H54 (cell line): ENCODE results near the gene PTPRE.

Experiments
- DNase-seq: peaks from one replicate; pipeline ENCODE4 v3.0.0; 2011; ENCODE audit warnings: low spot score, mixed read lengths; ENCODE audit not compliant: insufficient read length
- FAIRE-seq: peaks from 3 replicates; lab custom pipeline; 2011; peaks lifted over from hg19 to GRCh38; lab: Jason Lieb, UNC
- POLR2A ChIP-seq: IDR thresholded peaks from 2 replicates; pipeline ENCODE4 v1.6.1; 2011; ENCODE audit warnings: low read depth, mild to moderate bottlenecking, low read length

The PTPRE gene

GRCh38 chr10:127951861-127952574 is 45.1 kb downstream of the PTPRE start:
- no peak for TF ChIP-seq POLR2A
- DNase-seq (no peak), FAIRE-seq (no peak)

- DNase-seq (no peak), FAIRE-seq (no peak)
- no peak for TF ChIP-seq POLR2A
Observed at GRCh38 chr10:127952575-127952869, 45.6 kb downstream of the PTPRE start.

GRCh38 chr10:127952918-127953317 is 46.0 kb downstream of the PTPRE start:
- DNase-seq, result no peak
- no peak for FAIRE-seq
- TF ChIP-seq POLR2A, result no peak

GRCh38 chr10:127953876-127954275 is 47.0 kb downstream of the PTPRE start:
- FAIRE-seq (no peak), DNase-seq (no peak)
- TF ChIP-seq POLR2A, result no peak

- DNase-seq (no peak), FAIRE-seq (no peak)
- TF ChIP-seq POLR2A, result no peak
Observed at GRCh38 chr10:127959428-127959827, 52.5 kb downstream of the PTPRE start.

- no peak for FAIRE-seq
- DNase-seq, result no peak
- TF ChIP-seq POLR2A, result no peak
Observed at GRCh38 chr10:127961071-127961470, 54.2 kb downstream of the PTPRE start.

GRCh38 chr10:127962205-127962604 is 55.3 kb downstream of the PTPRE start:
- TF ChIP-seq POLR2A, result no peak
- FAIRE-seq (no peak), DNase-seq (no peak)

- no peak for TF ChIP-seq POLR2A
Observed at GRCh38 chr10:127963136-127963535, 56.2 kb downstream of the PTPRE start.

GRCh38 chr10:127964621-127965020 is 57.7 kb downstream of the PTPRE start:
- DNase-seq (no peak), FAIRE-seq (no peak)
- TF ChIP-seq POLR2A, result no peak

More at GRCh38 chr10:127963136-127963535, 56.2 kb downstream of the PTPRE start:
- FAIRE-seq (no peak), DNase-seq (no peak)

- no peak for TF ChIP-seq POLR2A
Observed at GRCh38 chr10:127966875-127967274, 60.0 kb downstream of the PTPRE start.

GRCh38 chr10:127968027-127968441 is 61.1 kb downstream of the PTPRE start:
- no peak for TF ChIP-seq POLR2A
- FAIRE-seq, result no peak
- DNase-seq, result no peak

More at GRCh38 chr10:127966875-127967274, 60.0 kb downstream of the PTPRE start:
- no peak for DNase-seq
- no peak for FAIRE-seq

- FAIRE-seq, result no peak
- no peak for DNase-seq
- no peak for TF ChIP-seq POLR2A
Observed at GRCh38 chr10:127968659-127969058, 61.8 kb downstream of the PTPRE start.

- no peak for DNase-seq
- TF ChIP-seq POLR2A, result no peak
- FAIRE-seq, result no peak
Observed at GRCh38 chr10:127971101-127971946, 64.4 kb downstream of the PTPRE start.

- FAIRE-seq (no peak), DNase-seq (no peak)
- no peak for TF ChIP-seq POLR2A
Observed at GRCh38 chr10:127971963-127972615, 65.2 kb downstream of the PTPRE start.

- FAIRE-seq (no peak), DNase-seq (no peak)
- no peak for TF ChIP-seq POLR2A
Observed at GRCh38 chr10:127972751-127973357, 66.0 kb downstream of the PTPRE start.
